Tibial nerve (tissue), 3 donors: ENCODE results near the gene TNK2.

ENCODE experiments used
- CTCF ChIP-seq, 5 experiments: fragments of 200-600 bp in 3 of 5; fragments of 450-650 bp in 2 of 5; sonication (generic) in 3 of 5; IDR thresholded peaks; one replicate each; pipeline ENCODE4 v1.5.1; 2016 to 2019; ENCODE audit warnings: antibody characterized with exemption in 5 of 5, mild to moderate bottlenecking in 3 of 5, moderate library complexity in 2 of 5
- POLR2A ChIP-seq, 2 donors: fragments of 450-650 bp; IDR thresholded peaks; one replicate each; pipeline ENCODE4 v1.6.1; 2017; ENCODE audit warnings: antibody characterized with exemption in 2 of 2, mild to moderate bottlenecking in 2 of 2, moderate library complexity in 2 of 2

GRCh38 chr3:195823280-195823679 is 85.1 kb downstream of the TNK2 start:
- TF ChIP-seq CTCF (IDR thresholded peaks at IDR 0.05) (no peak), POLR2A (IDR thresholded peaks at IDR 0.05) (no peak)
